H1 (cell line): Measurements from ENCODE around the gene PPP4R4. TPM values are rescaled to one million over a fixed set of nuclear protein-coding genes. Genes with fewer than 3 reads are reported as not detected.

ENCODE experiments used
- BCL11A ChIP-seq, 2 experiments: IDR thresholded peaks; one replicate each; pipeline ENCODE4 v1.6.1; 2011; ENCODE audit warnings: low read depth in 2 of 2, low read length in 2 of 2, mild to moderate bottlenecking in 2 of 2
- CBX8 ChIP-seq: fragments of 300-800, 300-1000 bp; sonication (generic); IDR thresholded peaks from 2 replicates; pipeline ENCODE4 v1.7.1; 2016; ENCODE audit warnings: low read depth, low read length, borderline replicate concordance
- CHD7 ChIP-seq: fragments of 300-600 bp; sonication (generic); IDR thresholded peaks from 2 replicates; pipeline ENCODE4 v1.7.1; 2012; ENCODE audit warnings: low read length, moderate library complexity, mild to moderate bottlenecking, inconsistent platforms; ENCODE audit not compliant: insufficient replicate concordance
- polyA plus RNA-seq, 7 experiments: library from polyadenylated mRNA; depleted of rRNA in 3 of 7; stranded (reverse) in 5 of 7; unstranded in 2 of 7; fragments of >200 nt in 5 of 7; fragments of 200-250 nt in 2 of 7; gene quantifications; 1 replicate in 5 of 7; 2 replicates in 1 of 7; 4 replicates in 1 of 7; pipeline versions ENCODE4 v1.2.1 to v1.2.3, GENCODE V29; 2011 to 2013; ENCODE audit warnings: missing spikeins in 2 of 7, mixed read lengths in 2 of 7
- total RNA-seq: library from RNA; stranded (reverse); fragmentation: NEBNext Ultra II Directional; extraction: Animal tissue kit (Norgen Biotek cat#: 25700); gene quantifications from 2 replicates; pipeline ENCODE4 v1.2.1, GENCODE V29; 2021

The PPP4R4 gene
- total and polyA plus RNA-seq, 2 of the 8 experiments (the other 6 are each of a cell fraction or from before 2014, with no cell fraction given) = 3.3 to 9.6 TPM

- no peak for TF ChIP-seq CHD7
- no peak for TF ChIP-seq CBX8
- no peak for TF ChIP-seq BCL11A (IDR thresholded peaks at IDR 0.05; ENCODE audit: low read depth in 2 of 2, low read length in 2 of 2)
These were observed 110.1 kb downstream of the PPP4R4 start (continued) for GRCh38 chr14:94284221-94284620.
